Right lobe of liver (tissue), 6 donors: Measurements from ENCODE around the gene ENO2. TPM values are rescaled to one million over a fixed set of nuclear protein-coding genes. Genes with fewer than 3 reads are reported as not detected.
A peak's percentile ranks its signal among the peaks of the same experiment; 100 is the strongest.

Experiments
- ATAC-seq, 4 donors: fragments of 200-7000 bp; cut with Tn5 transposase; one replicate each; pipeline ENCODE4 v1.9.1; 2020; ENCODE audit warnings: mild to moderate bottlenecking in 4 of 4, moderate library complexity in 4 of 4
- DNase-seq, 3 donors: peaks; one replicate each; pipeline ENCODE4 v3.0.0-alpha.2; 2020
- H3K27ac ChIP-seq, 3 donors: fragments of 200-600 bp; one replicate each; pipeline ENCODE4 v1.8.0; 2022
- H3K27me3 ChIP-seq, 2 donors: fragments of 200-600 bp; one replicate each; pipeline ENCODE4 v1.8.0; 2022
- H3K36me3 ChIP-seq, 4 donors: fragments of 200-600 bp; sonication (generic) in 1 of 4; one replicate each; pipeline versions ENCODE4 v1.5.1 to v1.8.0; 2017 to 2022; ENCODE audit warnings: control low read depth in 1 of 4
- H3K4me1 ChIP-seq, 4 donors: fragments of 200-600 bp; sonication (generic) in 1 of 4; one replicate each; pipeline versions ENCODE4 v1.5.1 to v1.8.0; 2017 to 2022; ENCODE audit warnings: control low read depth in 1 of 4
- H3K4me3 ChIP-seq, 3 donors: fragments of 200-600 bp; one replicate each; pipeline ENCODE4 v1.8.0; 2022
- H3K9me3 ChIP-seq, 4 donors: fragments of 200-600 bp; sonication (generic) in 1 of 4; one replicate each; pipeline versions ENCODE4 v1.5.1 to v1.8.0; 2017 to 2022; ENCODE audit warnings: control low read depth in 1 of 4
- POLR2A ChIP-seq: fragments of 450-650 bp; IDR thresholded peaks from one replicate; pipeline ENCODE4 v1.6.1; 2017; ENCODE audit warnings: antibody characterized with exemption, mild to moderate bottlenecking
- WGBS: methylation state at CpG from one replicate; pipeline ENCODE4 v1.1.6; 2018; ENCODE audit warnings: low coverage, low lambda C conversion rate; ENCODE audit not compliant: insufficient coverage; ENCODE audit errors: missing lambda C conversion rate; 5-methylcytosine and 5-hydroxymethylcytosine counted together
- intact Hi-C, 2 donors: fragments of 100-400 bp; cut with DNase I; formaldehyde crosslinking; loops; one replicate each; pipeline versions ENCODE4 v1.11.2 to v1.14.1; 2022
- total RNA-seq, 6 experiments: library from RNA; depleted of rRNA in 2 of 6; stranded (reverse); fragments of >200 nt in 2 of 6; fragmentation: NEBNext Ultra II Directional in 3 of 6; extraction: Animal tissue kit (Norgen Biotek cat#: 25700) in 3 of 6; gene quantifications; one replicate each; pipeline versions ENCODE4 v1.1.0 to v1.2.4, GENCODE V29; 2016 to 2023
- TF ChIP-seq, protein P1 (sequence below), 4 donors: fragments of 200-600 bp in 3 of 4; fragments of 450-650 bp in 1 of 4; IDR thresholded peaks; one replicate each; pipeline versions ENCODE4 v1.5.1 to v1.8.0; 2016 to 2022; ENCODE audit warnings: antibody characterized with exemption in 4 of 4, mild to moderate bottlenecking in 2 of 4
- donor health status: DM: no; HTN: yes; CAD: no.
- donor health status: DM: no; HTN: no; CAD: no.
- donor health status: DM: no; HTN: no; CAD: no.
- donor health status: DM: no; HTN: yes; CAD: no.
- donor health status: DM: no; HTN: yes; CAD: no.

The ENO2 gene
- total RNA-seq, 6 experiments from 2014 or later = 1.1 to 9.3 (median 2.0) TPM

DNA sequence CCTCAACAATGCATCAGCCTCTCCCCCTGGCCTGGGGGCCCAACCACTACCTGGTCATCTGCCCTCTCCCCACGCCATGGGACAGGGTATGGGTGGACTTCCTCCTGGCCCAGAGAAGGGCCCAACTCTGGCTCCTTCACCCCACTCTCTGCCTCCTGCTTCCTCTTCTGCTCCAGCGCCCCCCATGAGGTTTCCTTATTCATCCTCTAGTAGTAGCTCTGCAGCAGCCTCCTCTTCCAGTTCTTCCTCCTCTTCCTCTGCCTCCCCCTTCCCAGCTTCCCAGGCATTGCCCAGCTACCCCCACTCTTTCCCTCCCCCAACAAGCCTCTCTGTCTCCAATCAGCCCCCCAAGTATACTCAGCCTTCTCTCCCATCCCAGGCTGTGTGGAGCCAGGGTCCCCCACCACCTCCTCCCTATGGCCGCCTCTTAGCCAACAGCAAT is 21.8 kb downstream of the ENO2 start:
- Histone ChIP-seq H3K9me3 (no peaks in the 10 kb centered on the region), H3K36me3 (peaks cover 0 to 15% (median 2%) of the 10 kb centered on the region in 4 donors), H3K4me3 (no peak overlapping the region), H3K27ac (no peak overlapping the region), H3K27me3 (no peaks in the 10 kb centered on the region), H3K4me1 (peaks cover 0 to 17% (median 0%) of the 10 kb centered on the region in 4 donors)
- intact Hi-C loops = no loop called here
- DNase-seq = no peak
- ATAC-seq = no peak
- TF ChIP-seq POLR2A = no peak
- TF ChIP-seq, protein P1, sequence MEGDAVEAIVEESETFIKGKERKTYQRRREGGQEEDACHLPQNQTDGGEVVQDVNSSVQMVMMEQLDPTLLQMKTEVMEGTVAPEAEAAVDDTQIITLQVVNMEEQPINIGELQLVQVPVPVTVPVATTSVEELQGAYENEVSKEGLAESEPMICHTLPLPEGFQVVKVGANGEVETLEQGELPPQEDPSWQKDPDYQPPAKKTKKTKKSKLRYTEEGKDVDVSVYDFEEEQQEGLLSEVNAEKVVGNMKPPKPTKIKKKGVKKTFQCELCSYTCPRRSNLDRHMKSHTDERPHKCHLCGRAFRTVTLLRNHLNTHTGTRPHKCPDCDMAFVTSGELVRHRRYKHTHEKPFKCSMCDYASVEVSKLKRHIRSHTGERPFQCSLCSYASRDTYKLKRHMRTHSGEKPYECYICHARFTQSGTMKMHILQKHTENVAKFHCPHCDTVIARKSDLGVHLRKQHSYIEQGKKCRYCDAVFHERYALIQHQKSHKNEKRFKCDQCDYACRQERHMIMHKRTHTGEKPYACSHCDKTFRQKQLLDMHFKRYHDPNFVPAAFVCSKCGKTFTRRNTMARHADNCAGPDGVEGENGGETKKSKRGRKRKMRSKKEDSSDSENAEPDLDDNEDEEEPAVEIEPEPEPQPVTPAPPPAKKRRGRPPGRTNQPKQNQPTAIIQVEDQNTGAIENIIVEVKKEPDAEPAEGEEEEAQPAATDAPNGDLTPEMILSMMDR (IDR thresholded peaks at IDR 0.05) = no peak
- 92% methylated on average over 1 of the region's 3 CpGs for WGBS

DNA sequence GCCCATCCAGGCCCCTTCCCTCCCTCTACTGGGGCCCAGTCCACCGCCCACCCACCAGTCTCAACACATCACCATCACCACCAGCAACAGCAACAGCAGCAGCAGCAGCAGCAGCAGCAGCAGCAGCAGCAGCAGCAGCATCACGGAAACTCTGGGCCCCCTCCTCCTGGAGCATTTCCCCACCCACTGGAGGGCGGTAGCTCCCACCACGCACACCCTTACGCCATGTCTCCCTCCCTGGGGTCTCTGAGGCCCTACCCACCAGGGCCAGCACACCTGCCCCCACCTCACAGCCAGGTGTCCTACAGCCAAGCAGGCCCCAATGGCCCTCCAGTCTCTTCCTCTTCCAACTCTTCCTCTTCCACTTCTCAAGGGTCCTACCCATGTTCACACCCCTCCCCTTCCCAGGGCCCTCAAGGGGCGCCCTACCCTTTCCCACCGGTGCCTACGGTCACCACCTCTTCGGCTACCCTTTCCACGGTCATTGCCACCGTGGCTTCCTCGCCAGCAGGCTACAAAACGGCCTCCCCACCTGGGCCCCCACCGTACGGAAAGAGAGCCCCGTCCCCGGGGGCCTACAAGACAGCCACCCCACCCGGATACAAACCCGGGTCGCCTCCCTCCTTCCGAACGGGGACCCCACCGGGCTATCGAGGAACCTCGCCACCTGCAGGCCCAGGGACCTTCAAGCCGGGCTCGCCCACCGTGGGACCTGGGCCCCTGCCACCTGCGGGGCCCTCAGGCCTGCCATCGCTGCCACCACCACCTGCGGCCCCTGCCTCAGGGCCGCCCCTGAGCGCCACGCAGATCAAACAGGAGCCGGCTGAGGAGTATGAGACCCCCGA is 22.5 kb downstream of the ENO2 start:
- Histone ChIP-seq H3K36me3 (peaks cover 0 to 15% (median 2%) of the 10 kb centered on the region in 4 donors), H3K9me3 (no peaks in the 10 kb centered on the region), H3K27me3 (no peaks in the 10 kb centered on the region), H3K27ac (peak overlapping the region; percentile 84 to 95 (median 84)), H3K4me1 (peaks cover 0 to 23% (median 0%) of the 10 kb centered on the region in 4 donors), H3K4me3 (peak overlapping the region; percentile 50 to 76 (median 73))
- DNase-seq (peak in 1 of 3 donors; percentile 64), ATAC-seq (peak in 3 of 4 donors; percentile 1)
- intact Hi-C loops = no loop called here
- TF ChIP-seq POLR2A = no peak
- TF ChIP-seq, protein P1 (IDR thresholded peaks at IDR 0.05) = no peak
- 31% methylated on average over 14 of the region's 36 CpGs for WGBS

DNA sequence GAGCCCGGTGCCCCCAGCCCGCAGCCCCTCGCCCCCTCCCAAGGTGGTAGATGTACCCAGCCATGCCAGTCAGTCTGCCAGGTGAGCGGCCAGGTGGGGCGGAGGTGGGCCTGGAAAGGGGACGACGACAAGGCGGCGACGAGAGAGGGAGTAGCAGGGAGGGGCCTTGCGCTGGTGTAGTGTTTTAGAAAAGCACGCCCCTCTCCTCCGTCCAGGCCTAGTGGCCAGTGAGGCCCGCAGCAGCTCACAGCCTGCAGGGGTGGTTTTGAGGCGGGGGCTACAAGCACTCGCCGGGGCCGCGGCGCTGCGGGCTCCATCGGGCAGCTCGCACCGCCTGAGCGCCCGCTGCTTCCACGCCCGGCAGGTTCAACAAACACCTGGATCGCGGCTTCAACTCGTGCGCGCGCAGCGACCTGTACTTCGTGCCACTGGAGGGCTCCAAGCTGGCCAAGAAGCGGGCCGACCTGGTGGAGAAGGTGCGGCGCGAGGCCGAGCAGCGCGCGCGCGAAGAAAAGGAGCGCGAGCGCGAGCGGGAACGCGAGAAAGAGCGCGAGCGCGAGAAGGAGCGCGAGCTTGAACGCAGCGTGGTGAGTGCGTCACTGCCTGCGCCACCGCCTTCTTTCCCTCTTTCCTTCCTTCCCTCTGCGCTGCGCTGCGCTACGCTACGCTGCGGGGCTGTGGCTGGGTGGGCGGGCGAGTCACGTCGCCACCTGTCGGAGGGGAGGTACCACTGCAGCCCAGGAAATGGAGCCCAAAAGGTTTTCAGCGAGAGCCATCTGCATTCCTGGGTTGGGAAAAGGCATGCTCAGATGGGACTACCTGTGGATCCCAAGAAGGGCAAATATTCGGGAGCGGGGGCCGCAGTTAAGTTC is 23.3 kb downstream of the ENO2 start:
- 0% methylated on average over 6 of the region's 80 CpGs for WGBS
- Histone ChIP-seq H3K4me3 (peak overlapping the region; percentile 50 to 76 (median 73)), H3K36me3 (peaks cover 0 to 15% (median 2%) of the 10 kb centered on the region in 4 donors), H3K4me1 (peaks cover 0 to 24% (median 0%) of the 10 kb centered on the region in 4 donors), H3K9me3 (no peaks in the 10 kb centered on the region), H3K27me3 (no peaks in the 10 kb centered on the region), H3K27ac (peak overlapping the region; percentile 84 to 95 (median 84))
- ATAC-seq = peak; percentile 87 to 94 (median 92)
- TF ChIP-seq, protein P1 (IDR thresholded peaks at IDR 0.05) = peak; percentile 96 to 99 (median 98)
- peak; percentile 75 for TF ChIP-seq POLR2A
- intact Hi-C loops = no loop called here
- DNase-seq = peak; percentile 95 to 96 (median 96)

DNA sequence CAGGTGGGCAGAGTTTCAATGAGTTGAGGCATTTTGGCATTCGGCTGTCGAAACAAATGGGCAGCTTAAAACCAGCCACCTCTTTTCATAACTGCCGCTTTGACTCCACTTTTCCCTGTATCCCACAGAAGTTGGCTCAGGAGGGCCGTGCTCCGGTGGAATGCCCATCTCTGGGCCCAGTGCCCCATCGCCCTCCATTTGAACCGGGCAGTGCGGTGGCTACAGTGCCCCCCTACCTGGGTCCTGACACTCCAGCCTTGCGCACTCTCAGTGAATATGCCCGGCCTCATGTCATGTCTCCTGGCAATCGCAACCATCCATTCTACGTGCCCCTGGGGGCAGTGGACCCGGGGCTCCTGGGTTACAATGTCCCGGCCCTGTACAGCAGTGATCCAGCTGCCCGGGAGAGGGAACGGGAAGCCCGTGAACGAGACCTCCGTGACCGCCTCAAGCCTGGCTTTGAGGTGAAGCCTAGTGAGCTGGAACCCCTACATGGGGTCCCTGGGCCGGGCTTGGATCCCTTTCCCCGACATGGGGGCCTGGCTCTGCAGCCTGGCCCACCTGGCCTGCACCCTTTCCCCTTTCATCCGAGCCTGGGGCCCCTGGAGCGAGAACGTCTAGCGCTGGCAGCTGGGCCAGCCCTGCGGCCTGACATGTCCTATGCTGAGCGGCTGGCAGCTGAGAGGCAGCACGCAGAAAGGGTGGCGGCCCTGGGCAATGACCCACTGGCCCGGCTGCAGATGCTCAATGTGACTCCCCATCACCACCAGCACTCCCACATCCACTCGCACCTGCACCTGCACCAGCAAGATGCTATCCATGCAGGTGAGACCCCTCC is 24.2 kb downstream of the ENO2 start:
- intact Hi-C loops = no loop called here
- no peak for ATAC-seq
- no peak for TF ChIP-seq POLR2A
- TF ChIP-seq, protein P1 (IDR thresholded peaks at IDR 0.05) = no peak
- H3K27ac ChIP-seq = peak overlapping the region; percentile 84 to 95 (median 84)
- DNase-seq = peak in 1 of 3 donors; percentile 64
- peak overlapping the region in 2 of 3 donors; percentile 73 to 76 for H3K4me3 ChIP-seq
- no peaks in the 10 kb centered on the region for H3K9me3 ChIP-seq
- no peaks in the 10 kb centered on the region for H3K27me3 ChIP-seq
- 76% methylated on average over 11 of the region's 32 CpGs for WGBS
- peaks cover 0 to 29% (median 0%) of the 10 kb centered on the region in 4 donors for H3K4me1 ChIP-seq
- peaks cover 0 to 15% (median 2%) of the 10 kb centered on the region in 4 donors for H3K36me3 ChIP-seq
